Stimulated activated CD4-positive, alpha-beta T cell treated with anti-CD3 and anti-CD28 coated beads, Interleukin-2, amount 100 ng/mL, for 4 hours (primary cell): Measurements from ENCODE around the gene BOD1L1.
"Not testable (repeated sequence)": the region's sequence is repeated elsewhere in the genome, so short reads cannot be mapped to it uniquely, and the experiment has no call there.

ENCODE experiments used
- DNase-seq: peaks from one replicate; pipeline ENCODE4 v3.0.0-alpha.2; 2020; ENCODE audit warnings: low read depth

BOD1L1 gene

DNA sequence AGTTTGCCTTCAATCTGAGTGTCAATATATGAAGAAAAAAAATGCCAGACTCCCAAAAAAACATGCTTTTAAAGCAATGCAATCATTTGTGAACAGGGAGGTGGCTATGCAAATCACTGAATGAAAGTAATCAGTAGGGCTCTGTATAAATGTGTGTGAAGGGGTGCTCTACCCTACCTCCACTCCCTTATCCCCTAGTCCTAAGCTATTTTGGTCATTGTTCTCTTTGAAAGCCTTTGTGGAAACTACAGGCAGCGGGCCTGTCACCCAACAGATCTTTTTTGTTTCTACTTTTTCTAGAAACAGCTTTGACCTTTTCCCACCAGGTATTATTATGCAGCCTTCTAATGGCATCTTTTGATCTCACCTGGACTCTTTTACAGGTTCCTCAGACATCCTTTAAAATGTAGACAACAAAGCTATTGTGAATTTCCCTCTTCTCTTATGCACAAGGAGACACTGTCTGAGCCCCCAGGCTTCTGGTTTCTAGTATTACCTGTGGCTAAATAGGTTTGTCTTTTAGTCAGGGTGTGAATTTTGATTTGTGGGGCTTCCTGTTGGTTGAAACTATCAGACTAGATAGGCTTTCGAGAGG is 9.2 kb downstream of the BOD1L1 start:
- DNase-seq, result no peak

DNA sequence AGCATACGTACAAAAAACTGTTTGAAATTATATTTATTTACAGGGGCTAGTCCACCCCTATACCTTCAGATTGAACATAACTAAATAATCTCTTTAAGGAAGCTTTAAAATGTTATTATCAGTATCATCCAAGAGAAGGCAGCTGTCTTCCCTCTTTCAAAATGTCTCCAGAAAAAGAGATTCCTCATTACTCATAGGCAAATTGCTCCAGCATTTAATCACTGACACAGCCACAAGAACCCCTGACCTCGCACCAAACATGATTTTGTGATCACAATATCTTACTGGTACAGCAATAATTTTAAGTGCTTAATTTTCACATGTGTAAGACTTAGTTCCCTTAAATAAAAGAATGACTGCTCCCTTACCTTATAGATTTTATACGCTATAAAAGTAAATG is 9.7 kb downstream of the BOD1L1 start:
- DNase-seq, result no peak

DNA sequence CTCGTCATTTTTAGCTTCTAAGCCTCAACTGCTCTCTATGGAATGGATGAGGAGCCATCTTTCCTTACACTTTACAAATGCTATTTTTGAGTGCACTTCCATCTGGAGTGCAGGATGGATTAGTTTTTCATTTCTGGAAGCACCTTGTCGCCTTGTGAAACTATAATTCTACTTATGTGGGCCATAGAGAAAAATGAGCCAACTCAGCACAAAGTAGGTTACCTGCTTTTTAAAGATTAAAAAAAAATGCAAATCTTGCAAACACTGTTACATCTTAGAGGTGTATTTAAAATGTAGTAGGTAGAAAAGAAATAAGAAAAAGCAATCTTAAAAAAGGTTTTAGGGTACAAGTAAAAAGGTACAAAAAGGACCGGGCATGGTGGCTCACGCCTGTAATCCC is 10.9 kb downstream of the BOD1L1 start:
- no peak for DNase-seq

GRCh38 chr4:13615161-13615560 is 12.4 kb downstream of the BOD1L1 start:
- no peak for DNase-seq

DNA sequence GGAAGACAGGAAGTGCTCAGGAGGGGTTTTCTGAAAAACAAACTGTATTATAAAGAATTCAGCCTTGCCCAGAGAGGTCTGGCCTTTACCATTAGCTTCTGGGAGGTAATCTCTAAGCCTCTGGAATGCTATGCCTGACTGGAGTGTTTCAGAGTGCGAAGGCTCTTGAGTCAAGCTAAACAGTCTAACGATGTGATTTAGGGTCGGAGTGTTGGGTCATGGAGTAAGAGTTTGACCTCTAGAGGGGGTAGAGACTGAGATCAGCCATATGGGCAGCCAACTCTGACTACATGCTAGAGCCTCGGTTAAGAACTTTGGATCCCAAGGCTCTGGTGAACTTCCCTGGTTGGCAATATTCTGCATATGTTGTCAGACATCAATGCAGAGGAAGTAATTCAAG is 15.0 kb downstream of the BOD1L1 start:
- DNase-seq, result no peak

DNA sequence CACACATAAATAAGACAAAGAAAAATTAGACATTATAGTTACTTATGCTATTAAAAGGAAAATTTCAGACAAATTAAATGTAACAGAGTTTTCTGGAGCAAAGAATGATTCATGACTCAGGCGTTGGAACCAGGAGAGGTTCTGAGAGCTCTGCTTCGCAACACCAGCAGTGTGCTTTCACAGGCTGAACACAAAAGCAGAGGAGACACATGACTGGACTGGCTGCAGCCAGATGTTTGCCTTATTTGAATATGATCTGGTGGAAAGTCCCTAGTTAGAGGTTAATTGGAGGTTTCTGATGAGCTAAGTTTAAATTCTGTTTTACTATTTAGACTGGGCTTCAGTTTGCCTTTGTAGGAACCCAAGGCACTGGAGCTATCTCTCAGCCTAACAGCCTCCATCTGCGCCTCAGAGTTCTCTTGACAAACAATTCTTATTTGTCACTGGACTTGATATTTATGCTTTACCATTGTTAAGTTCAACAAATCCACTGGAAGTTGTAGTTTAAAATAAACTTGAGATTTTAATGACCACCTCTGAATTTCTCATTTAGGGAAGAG is 16.2 kb downstream of the BOD1L1 start:
- no peak for DNase-seq

- no peak for DNase-seq
Observed at GRCh38 chr4:13605330-13605729, 22.2 kb downstream of the BOD1L1 start.

DNA sequence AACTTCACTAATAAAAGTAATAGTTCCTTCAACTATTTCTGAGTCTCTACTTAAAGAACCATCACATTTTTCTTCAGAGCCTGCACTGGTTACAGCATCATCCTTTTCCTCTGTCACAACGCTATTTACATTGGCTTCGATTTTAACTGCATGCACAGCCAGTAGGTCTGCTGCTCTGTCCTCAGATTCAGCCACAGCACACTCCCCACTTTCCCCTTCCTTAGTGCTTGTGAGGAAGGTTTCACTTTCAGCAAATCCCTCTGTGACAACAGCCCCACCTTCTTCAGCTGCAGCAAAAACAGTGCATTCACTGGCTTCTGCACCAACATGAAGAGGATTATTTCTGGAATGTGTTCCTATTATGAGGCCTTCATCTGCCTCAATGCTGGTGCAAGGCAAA is 25.7 kb downstream of the BOD1L1 start:
- DNase-seq, result no peak

- no peak for DNase-seq
Observed at GRCh38 chr4:13601048-13601447, 26.5 kb downstream of the BOD1L1 start.

- no peak for DNase-seq
Observed at GRCh38 chr4:13599159-13599558, 28.4 kb downstream of the BOD1L1 start.

DNA sequence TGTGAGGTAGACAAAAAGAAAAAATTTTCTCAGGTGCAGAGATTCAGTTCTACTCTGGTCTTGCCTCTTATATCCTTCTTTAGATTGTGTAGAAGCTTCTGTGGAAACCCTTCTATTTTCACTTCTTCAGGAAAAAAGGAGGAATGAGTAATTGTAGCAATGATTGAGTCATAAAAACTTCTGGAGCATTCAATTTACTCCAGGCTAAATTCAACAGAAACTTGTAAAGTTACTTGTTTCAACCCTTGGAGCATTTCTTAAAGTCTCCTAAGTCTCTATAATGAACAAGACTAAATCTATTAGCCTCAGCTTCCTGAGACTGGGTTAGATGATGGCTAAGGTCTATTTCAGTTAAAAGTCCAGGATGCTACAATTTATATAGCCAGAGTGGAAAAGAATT is 29.9 kb downstream of the BOD1L1 start:
- DNase-seq, result no peak

DNA sequence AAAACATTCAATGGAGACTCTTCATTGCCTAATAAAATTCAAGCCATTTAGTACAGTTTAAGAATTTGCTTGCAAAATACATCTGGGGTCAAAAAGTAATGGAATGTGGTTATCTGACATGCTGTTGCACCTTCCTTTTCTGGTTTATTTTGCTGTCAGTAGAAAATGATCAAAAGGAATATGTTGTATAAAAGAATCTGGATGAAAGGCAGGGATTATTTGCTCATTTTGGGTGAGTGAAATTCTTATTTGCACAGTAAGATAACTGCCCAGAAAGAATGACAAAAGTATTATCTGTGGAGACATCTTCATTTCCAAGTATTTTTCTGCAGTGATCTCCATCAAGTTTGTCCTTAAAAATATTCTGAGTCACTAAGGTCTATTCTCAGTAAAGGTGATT is 30.4 kb downstream of the BOD1L1 start:
- DNase-seq, result no peak

GRCh38 chr4:13592220-13592619 is 35.3 kb downstream of the BOD1L1 start:
- DNase-seq, result no peak

DNA sequence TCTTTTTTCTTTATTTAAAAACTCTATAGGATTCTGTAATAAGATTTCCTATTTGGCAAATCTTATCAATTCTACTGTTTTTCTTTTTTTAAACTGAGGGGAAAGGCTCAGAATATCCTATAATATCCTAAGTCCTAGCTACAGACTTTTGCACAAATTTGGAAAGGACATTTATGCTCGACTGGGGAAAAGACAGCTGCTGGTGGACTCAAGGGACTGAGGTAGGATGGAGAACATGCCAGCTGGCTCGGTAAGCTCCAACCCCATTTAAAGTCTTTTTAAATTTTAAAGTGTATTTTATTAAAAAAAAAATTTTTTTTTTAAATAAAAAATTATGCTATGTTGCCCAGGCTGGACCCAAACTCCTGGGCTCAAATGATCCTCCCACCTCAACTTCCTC is 36.8 kb downstream of the BOD1L1 start:
- DNase-seq, result no peak

- DNase-seq, result no peak
Observed at GRCh38 chr4:13588954-13589353, 38.6 kb downstream of the BOD1L1 start.

DNA sequence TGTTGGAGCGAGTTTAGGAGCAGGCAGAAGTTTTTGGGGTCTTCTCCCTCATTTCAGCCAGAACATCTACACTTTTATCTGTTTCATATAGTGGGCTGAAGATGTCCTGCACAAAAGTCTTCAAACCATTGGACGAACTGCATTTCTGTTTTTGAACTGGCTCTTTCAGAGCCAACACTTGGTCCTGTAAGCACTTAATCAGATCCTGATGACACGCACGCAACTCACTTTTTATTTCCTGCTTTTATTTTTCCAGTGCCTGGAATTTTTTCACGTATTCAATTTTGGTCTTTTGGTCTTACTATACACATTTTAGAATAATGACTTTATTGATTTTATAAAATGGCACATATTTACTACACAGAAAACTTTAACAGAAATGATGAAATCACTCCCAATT is 43.0 kb downstream of the BOD1L1 start:
- DNase-seq, result no peak

GRCh38 chr4:13580036-13580435 is 47.5 kb downstream of the BOD1L1 start:
- DNase-seq, result no peak

GRCh38 chr4:13577660-13578059 is 49.9 kb downstream of the BOD1L1 start:
- DNase-seq, result no peak

- no peak for DNase-seq
Observed at GRCh38 chr4:13570916-13571315, 56.6 kb downstream of the BOD1L1 start.

- no peak for DNase-seq
Observed at GRCh38 chr4:13567125-13567524, 60.4 kb downstream of the BOD1L1 start.

DNA sequence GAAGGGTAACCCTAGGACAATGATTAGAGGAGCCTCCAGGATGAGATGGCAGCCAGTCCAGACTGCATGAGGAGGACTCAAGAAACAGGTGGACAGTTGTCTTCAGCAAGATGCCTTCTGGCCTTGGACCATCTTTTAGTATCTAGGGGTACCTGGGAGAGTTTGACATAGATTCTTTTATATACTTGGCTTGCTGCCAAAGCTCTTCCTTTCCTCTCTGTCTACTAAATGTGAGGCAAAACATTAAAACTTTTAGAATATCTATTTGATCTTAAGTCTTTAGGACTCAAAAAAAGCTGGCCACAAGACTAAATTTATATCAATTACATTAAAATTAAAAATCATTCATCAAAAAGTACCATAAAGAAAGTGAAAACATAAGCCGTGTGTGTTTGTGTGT is 64.6 kb downstream of the BOD1L1 start:
- no peak for DNase-seq

- no peak for DNase-seq
Observed at GRCh38 chr4:13561673-13562072, 65.9 kb downstream of the BOD1L1 start.

GRCh38 chr4:13560111-13560510 is 67.4 kb downstream of the BOD1L1 start:
- not testable (repeated sequence) for DNase-seq

DNA sequence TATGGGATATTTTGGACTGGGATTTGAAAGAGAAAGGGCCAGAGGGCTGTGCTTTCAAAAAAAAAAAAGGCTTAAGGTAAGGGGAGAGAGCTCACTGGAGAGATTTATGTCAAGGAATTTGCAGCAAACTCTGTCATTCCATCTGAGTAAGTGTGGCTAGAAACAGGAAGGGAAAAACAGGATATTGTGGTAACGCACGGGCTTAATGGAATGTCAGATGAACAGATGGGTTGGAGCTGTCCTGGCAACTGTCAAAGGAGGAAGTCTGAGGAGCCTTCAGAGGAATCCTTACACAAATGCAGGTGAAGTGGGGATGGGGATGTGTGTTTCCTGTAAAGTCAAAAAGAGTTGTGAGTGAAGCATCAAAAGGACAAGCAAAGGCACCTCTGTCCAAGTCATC is 68.1 kb downstream of the BOD1L1 start:
- DNase-seq, result no peak

- DNase-seq, result no peak
Observed at GRCh38 chr4:13558881-13559280, 68.6 kb downstream of the BOD1L1 start.
